ENCODE results near the gene SREBF2. TPM values are rescaled to one million over a fixed set of nuclear protein-coding genes. Genes with fewer than 3 reads are reported as not detected.

Gene SREBF2
- total and polyA plus RNA-seq, 2 of the 8 experiments (the other 6 are each of a cell fraction or from before 2014, with no cell fraction given): 125 to 144 TPM

DNA sequence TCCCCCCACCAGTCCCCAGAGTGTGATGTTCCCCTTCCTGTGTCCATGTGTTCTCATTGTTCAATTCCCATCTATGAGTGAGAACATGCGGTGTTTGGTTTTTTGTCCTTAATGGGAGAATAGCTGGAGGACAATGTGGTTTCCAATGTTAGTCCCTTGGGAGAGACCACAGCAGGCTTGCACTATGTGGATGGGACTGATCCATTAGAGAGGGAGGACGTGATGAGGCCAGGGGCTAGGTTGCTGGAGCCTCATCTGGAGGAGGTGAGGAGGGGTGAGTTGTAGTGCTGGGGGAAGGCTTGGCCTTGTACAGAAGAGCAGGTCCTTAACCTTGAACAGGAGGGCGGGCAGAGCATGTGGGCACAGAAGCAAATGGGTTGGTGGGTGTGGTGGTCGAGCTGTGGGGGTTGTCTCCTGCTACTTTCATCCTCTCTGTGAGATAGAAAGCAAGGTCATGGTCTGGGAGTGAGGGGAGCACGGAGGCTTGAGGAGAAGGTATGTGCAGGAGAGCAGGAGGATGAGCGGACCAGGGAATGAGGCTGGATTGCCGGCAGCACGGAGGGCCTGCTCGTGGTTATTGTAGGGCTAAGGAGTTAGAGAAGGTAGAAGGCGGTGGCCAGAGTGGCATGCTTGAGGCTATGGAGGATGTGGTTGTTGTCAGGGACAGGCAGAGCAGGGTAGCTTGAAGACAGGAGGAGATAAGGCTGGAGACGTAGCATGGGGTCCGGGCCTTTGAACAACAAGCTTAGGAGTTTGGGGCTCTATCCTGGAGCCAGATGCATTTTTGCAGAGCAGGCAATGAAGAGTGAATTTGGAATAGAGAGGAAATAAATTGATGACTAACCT lies 11.2 kb upstream of the SREBF2 start (continued):
- TF ChIP-seq, protein P1, sequence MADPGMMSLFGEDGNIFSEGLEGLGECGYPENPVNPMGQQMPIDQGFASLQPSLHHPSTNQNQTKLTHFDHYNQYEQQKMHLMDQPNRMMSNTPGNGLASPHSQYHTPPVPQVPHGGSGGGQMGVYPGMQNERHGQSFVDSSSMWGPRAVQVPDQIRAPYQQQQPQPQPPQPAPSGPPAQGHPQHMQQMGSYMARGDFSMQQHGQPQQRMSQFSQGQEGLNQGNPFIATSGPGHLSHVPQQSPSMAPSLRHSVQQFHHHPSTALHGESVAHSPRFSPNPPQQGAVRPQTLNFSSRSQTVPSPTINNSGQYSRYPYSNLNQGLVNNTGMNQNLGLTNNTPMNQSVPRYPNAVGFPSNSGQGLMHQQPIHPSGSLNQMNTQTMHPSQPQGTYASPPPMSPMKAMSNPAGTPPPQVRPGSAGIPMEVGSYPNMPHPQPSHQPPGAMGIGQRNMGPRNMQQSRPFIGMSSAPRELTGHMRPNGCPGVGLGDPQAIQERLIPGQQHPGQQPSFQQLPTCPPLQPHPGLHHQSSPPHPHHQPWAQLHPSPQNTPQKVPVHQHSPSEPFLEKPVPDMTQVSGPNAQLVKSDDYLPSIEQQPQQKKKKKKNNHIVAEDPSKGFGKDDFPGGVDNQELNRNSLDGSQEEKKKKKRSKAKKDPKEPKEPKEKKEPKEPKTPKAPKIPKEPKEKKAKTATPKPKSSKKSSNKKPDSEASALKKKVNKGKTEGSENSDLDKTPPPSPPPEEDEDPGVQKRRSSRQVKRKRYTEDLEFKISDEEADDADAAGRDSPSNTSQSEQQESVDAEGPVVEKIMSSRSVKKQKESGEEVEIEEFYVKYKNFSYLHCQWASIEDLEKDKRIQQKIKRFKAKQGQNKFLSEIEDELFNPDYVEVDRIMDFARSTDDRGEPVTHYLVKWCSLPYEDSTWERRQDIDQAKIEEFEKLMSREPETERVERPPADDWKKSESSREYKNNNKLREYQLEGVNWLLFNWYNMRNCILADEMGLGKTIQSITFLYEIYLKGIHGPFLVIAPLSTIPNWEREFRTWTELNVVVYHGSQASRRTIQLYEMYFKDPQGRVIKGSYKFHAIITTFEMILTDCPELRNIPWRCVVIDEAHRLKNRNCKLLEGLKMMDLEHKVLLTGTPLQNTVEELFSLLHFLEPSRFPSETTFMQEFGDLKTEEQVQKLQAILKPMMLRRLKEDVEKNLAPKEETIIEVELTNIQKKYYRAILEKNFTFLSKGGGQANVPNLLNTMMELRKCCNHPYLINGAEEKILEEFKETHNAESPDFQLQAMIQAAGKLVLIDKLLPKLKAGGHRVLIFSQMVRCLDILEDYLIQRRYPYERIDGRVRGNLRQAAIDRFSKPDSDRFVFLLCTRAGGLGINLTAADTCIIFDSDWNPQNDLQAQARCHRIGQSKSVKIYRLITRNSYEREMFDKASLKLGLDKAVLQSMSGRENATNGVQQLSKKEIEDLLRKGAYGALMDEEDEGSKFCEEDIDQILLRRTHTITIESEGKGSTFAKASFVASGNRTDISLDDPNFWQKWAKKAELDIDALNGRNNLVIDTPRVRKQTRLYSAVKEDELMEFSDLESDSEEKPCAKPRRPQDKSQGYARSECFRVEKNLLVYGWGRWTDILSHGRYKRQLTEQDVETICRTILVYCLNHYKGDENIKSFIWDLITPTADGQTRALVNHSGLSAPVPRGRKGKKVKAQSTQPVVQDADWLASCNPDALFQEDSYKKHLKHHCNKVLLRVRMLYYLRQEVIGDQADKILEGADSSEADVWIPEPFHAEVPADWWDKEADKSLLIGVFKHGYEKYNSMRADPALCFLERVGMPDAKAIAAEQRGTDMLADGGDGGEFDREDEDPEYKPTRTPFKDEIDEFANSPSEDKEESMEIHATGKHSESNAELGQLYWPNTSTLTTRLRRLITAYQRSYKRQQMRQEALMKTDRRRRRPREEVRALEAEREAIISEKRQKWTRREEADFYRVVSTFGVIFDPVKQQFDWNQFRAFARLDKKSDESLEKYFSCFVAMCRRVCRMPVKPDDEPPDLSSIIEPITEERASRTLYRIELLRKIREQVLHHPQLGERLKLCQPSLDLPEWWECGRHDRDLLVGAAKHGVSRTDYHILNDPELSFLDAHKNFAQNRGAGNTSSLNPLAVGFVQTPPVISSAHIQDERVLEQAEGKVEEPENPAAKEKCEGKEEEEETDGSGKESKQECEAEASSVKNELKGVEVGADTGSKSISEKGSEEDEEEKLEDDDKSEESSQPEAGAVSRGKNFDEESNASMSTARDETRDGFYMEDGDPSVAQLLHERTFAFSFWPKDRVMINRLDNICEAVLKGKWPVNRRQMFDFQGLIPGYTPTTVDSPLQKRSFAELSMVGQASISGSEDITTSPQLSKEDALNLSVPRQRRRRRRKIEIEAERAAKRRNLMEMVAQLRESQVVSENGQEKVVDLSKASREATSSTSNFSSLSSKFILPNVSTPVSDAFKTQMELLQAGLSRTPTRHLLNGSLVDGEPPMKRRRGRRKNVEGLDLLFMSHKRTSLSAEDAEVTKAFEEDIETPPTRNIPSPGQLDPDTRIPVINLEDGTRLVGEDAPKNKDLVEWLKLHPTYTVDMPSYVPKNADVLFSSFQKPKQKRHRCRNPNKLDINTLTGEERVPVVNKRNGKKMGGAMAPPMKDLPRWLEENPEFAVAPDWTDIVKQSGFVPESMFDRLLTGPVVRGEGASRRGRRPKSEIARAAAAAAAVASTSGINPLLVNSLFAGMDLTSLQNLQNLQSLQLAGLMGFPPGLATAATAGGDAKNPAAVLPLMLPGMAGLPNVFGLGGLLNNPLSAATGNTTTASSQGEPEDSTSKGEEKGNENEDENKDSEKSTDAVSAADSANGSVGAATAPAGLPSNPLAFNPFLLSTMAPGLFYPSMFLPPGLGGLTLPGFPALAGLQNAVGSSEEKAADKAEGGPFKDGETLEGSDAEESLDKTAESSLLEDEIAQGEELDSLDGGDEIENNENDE (IDR thresholded peaks at IDR 0.05; ENCODE audit: insufficient replicate concordance, low read length): no peak
- TF ChIP-seq RXRA (IDR thresholded peaks at IDR 0.05; ENCODE audit: insufficient read depth, low read depth, low read length): no peak
- TF ChIP-seq, protein P2, sequence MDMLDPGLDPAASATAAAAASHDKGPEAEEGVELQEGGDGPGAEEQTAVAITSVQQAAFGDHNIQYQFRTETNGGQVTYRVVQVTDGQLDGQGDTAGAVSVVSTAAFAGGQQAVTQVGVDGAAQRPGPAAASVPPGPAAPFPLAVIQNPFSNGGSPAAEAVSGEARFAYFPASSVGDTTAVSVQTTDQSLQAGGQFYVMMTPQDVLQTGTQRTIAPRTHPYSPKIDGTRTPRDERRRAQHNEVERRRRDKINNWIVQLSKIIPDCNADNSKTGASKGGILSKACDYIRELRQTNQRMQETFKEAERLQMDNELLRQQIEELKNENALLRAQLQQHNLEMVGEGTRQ (IDR thresholded peaks at IDR 0.05; ENCODE audit: low read length): no peak
- TF ChIP-seq YY1 (IDR thresholded peaks at IDR 0.05; ENCODE audit: low read depth, low read length): no peak
- TF ChIP-seq, protein P3, sequence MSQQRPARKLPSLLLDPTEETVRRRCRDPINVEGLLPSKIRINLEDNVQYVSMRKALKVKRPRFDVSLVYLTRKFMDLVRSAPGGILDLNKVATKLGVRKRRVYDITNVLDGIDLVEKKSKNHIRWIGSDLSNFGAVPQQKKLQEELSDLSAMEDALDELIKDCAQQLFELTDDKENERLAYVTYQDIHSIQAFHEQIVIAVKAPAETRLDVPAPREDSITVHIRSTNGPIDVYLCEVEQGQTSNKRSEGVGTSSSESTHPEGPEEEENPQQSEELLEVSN (IDR thresholded peaks at IDR 0.05): no peak
- no peak for TF ChIP-seq SAP30 (IDR thresholded peaks at IDR 0.05; ENCODE audit: insufficient read depth, insufficient replicate concordance, low read length)
- no peak for TF ChIP-seq RFX5 (IDR thresholded peaks at IDR 0.05; ENCODE audit: borderline replicate concordance, low read depth, low read length)

Measured in H1 (cell line).